Duodenal mucosa (tissue), 2 donors: Measurements from ENCODE around the gene LORICRIN.
A peak's percentile ranks its signal among the peaks of the same experiment; 100 is the strongest.

Source experiments
- H3K27ac ChIP-seq: one replicate; pipeline ENCODE4 v1.7.0; 2013; ENCODE audit warnings: low read depth, low read length
- H3K27me3 ChIP-seq, 2 donors: one replicate each; pipeline ENCODE4 v1.7.0; 2013; ENCODE audit warnings: low read length in 2 of 2, control low read depth in 1 of 2; ENCODE audit not compliant: insufficient read depth in 2 of 2, control insufficient read depth in 1 of 2
- H3K36me3 ChIP-seq, 2 donors: one replicate each; pipeline ENCODE4 v1.7.0; 2013; ENCODE audit warnings: low read length in 2 of 2, control low read depth in 1 of 2; ENCODE audit not compliant: insufficient read depth in 2 of 2, control insufficient read depth in 1 of 2
- H3K4me1 ChIP-seq, 2 donors: one replicate each; pipeline ENCODE4 v1.7.0; 2013; ENCODE audit warnings: low read length in 2 of 2, control low read depth in 1 of 2; ENCODE audit not compliant: insufficient read depth in 2 of 2, control insufficient read depth in 1 of 2
- H3K4me3 ChIP-seq, 2 donors: one replicate each; pipeline ENCODE4 v1.7.0; 2013; ENCODE audit warnings: low read length in 2 of 2, low read depth in 1 of 2
- H3K9ac ChIP-seq, 2 donors: one replicate each; pipeline ENCODE4 v1.7.0; 2013; ENCODE audit warnings: low read length in 2 of 2, low read depth in 1 of 2
- H3K9me3 ChIP-seq, 2 donors: one replicate each; pipeline ENCODE4 v1.7.0; 2013; ENCODE audit warnings: low read length in 2 of 2, control low read depth in 1 of 2; ENCODE audit not compliant: control insufficient read depth in 1 of 2

Gene LORICRIN

GRCh38 chr1:153248176-153248879, 11.2 kb upstream of the LORICRIN start:
- Histone ChIP-seq H3K27ac (no peak overlapping the region), H3K4me3 (no peak overlapping the region), H3K36me3 (no peaks in the 10 kb centered on the region), H3K27me3 (peaks cover 0 to 11% of the 10 kb centered on the region in 2 donors), H3K4me1 (no peaks in the 10 kb centered on the region), H3K9me3 (no peaks in the 10 kb centered on the region), H3K9ac (no peak overlapping the region)

GRCh38 chr1:153250166-153250565, 9.3 kb upstream of the LORICRIN start:
- no peak overlapping the region for H3K4me3 ChIP-seq
- no peak overlapping the region for H3K9ac ChIP-seq
- H3K27ac ChIP-seq: no peak overlapping the region
- no peaks in the 10 kb centered on the region for H3K4me1 ChIP-seq
- H3K36me3 ChIP-seq: no peaks in the 10 kb centered on the region
- peaks cover 0 to 11% of the 10 kb centered on the region in 2 donors for H3K27me3 ChIP-seq
- H3K9me3 ChIP-seq: no peaks in the 10 kb centered on the region

GRCh38 chr1:153251087-153251486, 8.4 kb upstream of the LORICRIN start:
- Histone ChIP-seq H3K4me1 (no peaks in the 10 kb centered on the region), H3K36me3 (no peaks in the 10 kb centered on the region), H3K27ac (no peak overlapping the region), H3K9me3 (no peaks in the 10 kb centered on the region), H3K4me3 (no peak overlapping the region), H3K9ac (no peak overlapping the region), H3K27me3 (peaks cover 0 to 11% of the 10 kb centered on the region in 2 donors)

- H3K27ac ChIP-seq: no peak overlapping the region
- peaks cover 0 to 11% of the 10 kb centered on the region in 2 donors for H3K27me3 ChIP-seq
- no peaks in the 10 kb centered on the region for H3K9me3 ChIP-seq
- H3K36me3 ChIP-seq: no peaks in the 10 kb centered on the region
- no peak overlapping the region for H3K4me3 ChIP-seq
- no peaks in the 10 kb centered on the region for H3K4me1 ChIP-seq
- H3K9ac ChIP-seq: no peak overlapping the region
Measured at GRCh38 chr1:153251562-153251961, 7.9 kb upstream of the LORICRIN start.

GRCh38 chr1:153251988-153252387, 7.5 kb upstream of the LORICRIN start:
- H3K36me3 ChIP-seq: no peaks in the 10 kb centered on the region
- H3K9me3 ChIP-seq: no peaks in the 10 kb centered on the region
- H3K4me3 ChIP-seq: no peak overlapping the region
- H3K27ac ChIP-seq: no peak overlapping the region
- H3K27me3 ChIP-seq: peaks cover 0 to 10% of the 10 kb centered on the region in 2 donors
- H3K4me1 ChIP-seq: no peaks in the 10 kb centered on the region
- H3K9ac ChIP-seq: no peak overlapping the region

GRCh38 chr1:153253076-153253475, 6.4 kb upstream of the LORICRIN start:
- Histone ChIP-seq H3K27ac (no peak overlapping the region), H3K27me3 (peaks cover 0 to 5% of the 10 kb centered on the region in 2 donors), H3K4me1 (no peaks in the 10 kb centered on the region), H3K9ac (no peak overlapping the region), H3K4me3 (no peak overlapping the region), H3K9me3 (no peaks in the 10 kb centered on the region), H3K36me3 (no peaks in the 10 kb centered on the region)

GRCh38 chr1:153253693-153254092, 5.8 kb upstream of the LORICRIN start:
- H3K9me3 ChIP-seq: no peaks in the 10 kb centered on the region
- H3K36me3 ChIP-seq: no peaks in the 10 kb centered on the region
- no peak overlapping the region for H3K9ac ChIP-seq
- H3K4me1 ChIP-seq: no peaks in the 10 kb centered on the region
- H3K27me3 ChIP-seq: peaks cover under 1 to 5% of the 10 kb centered on the region in 2 donors
- no peak overlapping the region for H3K4me3 ChIP-seq
- no peak overlapping the region for H3K27ac ChIP-seq

- H3K9ac ChIP-seq: no peak overlapping the region
- no peaks in the 10 kb centered on the region for H3K36me3 ChIP-seq
- H3K4me3 ChIP-seq: no peak overlapping the region
- H3K27me3 ChIP-seq: peaks cover 38 to 51% of the 10 kb centered on the region in 2 donors
- H3K4me1 ChIP-seq: peaks cover 0 to 5% of the 10 kb centered on the region in 2 donors
- no peak overlapping the region for H3K27ac ChIP-seq
- no peaks in the 10 kb centered on the region for H3K9me3 ChIP-seq
Measured at GRCh38 chr1:153260585-153261280, 1.2 kb downstream of the LORICRIN start.

GRCh38 chr1:153261281-153262069, 2.0 kb downstream of the LORICRIN start:
- peaks cover 0 to 5% of the 10 kb centered on the region in 2 donors for H3K4me1 ChIP-seq
- H3K27me3 ChIP-seq: peaks cover 38 to 53% of the 10 kb centered on the region in 2 donors
- no peak overlapping the region for H3K27ac ChIP-seq
- H3K9me3 ChIP-seq: no peaks in the 10 kb centered on the region
- H3K4me3 ChIP-seq: peak overlapping the region; percentile 6 to 54
- no peaks in the 10 kb centered on the region for H3K36me3 ChIP-seq
- no peak overlapping the region for H3K9ac ChIP-seq

GRCh38 chr1:153262070-153262366, 2.5 kb downstream of the LORICRIN start:
- Histone ChIP-seq H3K9me3 (no peaks in the 10 kb centered on the region), H3K27ac (no peak overlapping the region), H3K36me3 (no peaks in the 10 kb centered on the region), H3K9ac (no peak overlapping the region), H3K27me3 (peaks cover 38 to 57% of the 10 kb centered on the region in 2 donors), H3K4me3 (peak overlapping the region; percentile 6 to 54), H3K4me1 (peaks cover 0 to 5% of the 10 kb centered on the region in 2 donors)
